Neural progenitor cell (in vitro differentiated cells): Measurements from ENCODE around the gene C1orf115.

ENCODE experiments used
- EZH2 ChIP-seq: fragments of 200-600 bp; sonication (generic); IDR thresholded peaks from 2 replicates; pipeline ENCODE4 v1.6.1; 2017; ENCODE audit warnings: antibody characterized with exemption, mild to moderate bottlenecking, moderate library complexity
- EZH2phosphoT487 ChIP-seq: fragments of 200-600 bp; sonication (generic); IDR thresholded peaks from 2 replicates; pipeline ENCODE4 v1.6.1; 2017; ENCODE audit warnings: antibody characterized with exemption
- TF ChIP-seq, protein P1 (sequence below): fragments of 200-600 bp; sonication (generic); IDR thresholded peaks from 2 replicates; pipeline ENCODE4 v1.5.1; 2017; ENCODE audit warnings: antibody characterized with exemption, mild to moderate bottlenecking

- TF ChIP-seq EZH2 (no peak), EZH2phosphoT487 (no peak)
- TF ChIP-seq, protein P1, sequence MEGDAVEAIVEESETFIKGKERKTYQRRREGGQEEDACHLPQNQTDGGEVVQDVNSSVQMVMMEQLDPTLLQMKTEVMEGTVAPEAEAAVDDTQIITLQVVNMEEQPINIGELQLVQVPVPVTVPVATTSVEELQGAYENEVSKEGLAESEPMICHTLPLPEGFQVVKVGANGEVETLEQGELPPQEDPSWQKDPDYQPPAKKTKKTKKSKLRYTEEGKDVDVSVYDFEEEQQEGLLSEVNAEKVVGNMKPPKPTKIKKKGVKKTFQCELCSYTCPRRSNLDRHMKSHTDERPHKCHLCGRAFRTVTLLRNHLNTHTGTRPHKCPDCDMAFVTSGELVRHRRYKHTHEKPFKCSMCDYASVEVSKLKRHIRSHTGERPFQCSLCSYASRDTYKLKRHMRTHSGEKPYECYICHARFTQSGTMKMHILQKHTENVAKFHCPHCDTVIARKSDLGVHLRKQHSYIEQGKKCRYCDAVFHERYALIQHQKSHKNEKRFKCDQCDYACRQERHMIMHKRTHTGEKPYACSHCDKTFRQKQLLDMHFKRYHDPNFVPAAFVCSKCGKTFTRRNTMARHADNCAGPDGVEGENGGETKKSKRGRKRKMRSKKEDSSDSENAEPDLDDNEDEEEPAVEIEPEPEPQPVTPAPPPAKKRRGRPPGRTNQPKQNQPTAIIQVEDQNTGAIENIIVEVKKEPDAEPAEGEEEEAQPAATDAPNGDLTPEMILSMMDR: no peak
Observed at GRCh38 chr1:220673921-220674320, 16.2 kb upstream of the C1orf115 start.
